Measurements from ENCODE around the gene GPR15. TPM values are rescaled to one million over a fixed set of nuclear protein-coding genes. Genes with fewer than 3 reads are reported as not detected.

Gene GPR15
- total RNA-seq, 2 experiments from 2014 or later, result 2.8 to 3.0 TPM

DNA sequence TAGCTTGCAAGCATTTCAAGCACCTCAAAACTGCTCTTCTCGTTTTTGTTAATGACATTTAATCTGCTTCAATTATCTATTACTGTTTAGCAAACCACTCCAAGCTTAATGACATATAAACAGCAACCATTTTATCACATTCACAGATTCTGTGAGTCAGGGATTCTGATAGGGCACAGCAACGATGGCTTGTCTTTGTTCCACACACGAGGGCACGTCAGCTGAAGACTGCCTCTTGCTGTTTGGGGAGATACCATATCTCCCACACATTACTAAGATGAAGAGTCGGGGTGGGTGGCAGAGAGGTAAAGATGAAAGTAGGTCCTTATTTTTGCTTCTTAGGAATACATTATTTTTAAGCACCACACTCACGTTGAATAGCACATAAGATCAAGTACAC is 42.4 kb downstream of the GPR15 start:
- DNase-seq, result peak; percentile 68
- Mint-ChIP-seq H3K4me1 (ENCODE audit: low read depth) (peaks cover 49% of the 10 kb centered on the region), H3K27ac (peak overlapping the region; percentile 74), H3K36me3 (peaks cover 27% of the 10 kb centered on the region), H3K4me3 (peak overlapping the region; percentile 15), H3K27me3 (no peaks in the 10 kb centered on the region), H3K9me3 (peaks cover 8% of the 10 kb centered on the region)
- ChIA-PET POLR2A (interaction anchor here (0.8 to 1.8 kb wide), 3 partner anchors 17 to 38 kb away, joined by 3 to 8 read pairs (median 6); no protein-coding TSS in a partner anchor), CTCF (interaction anchor here (0.7 to 1.6 kb wide), 14 partner anchors 9 to 536 kb away, joined by 3 to 9 read pairs (median 4); partner anchors contain the start of genes CPOX and GPR15)
- intact Hi-C loops (cut with micrococcal nuclease), result loop anchor here (1.0 to 2.0 kb wide), 3 partner anchors 17 to 38 kb away; partner anchors contain the start of gene CPOX

DNA sequence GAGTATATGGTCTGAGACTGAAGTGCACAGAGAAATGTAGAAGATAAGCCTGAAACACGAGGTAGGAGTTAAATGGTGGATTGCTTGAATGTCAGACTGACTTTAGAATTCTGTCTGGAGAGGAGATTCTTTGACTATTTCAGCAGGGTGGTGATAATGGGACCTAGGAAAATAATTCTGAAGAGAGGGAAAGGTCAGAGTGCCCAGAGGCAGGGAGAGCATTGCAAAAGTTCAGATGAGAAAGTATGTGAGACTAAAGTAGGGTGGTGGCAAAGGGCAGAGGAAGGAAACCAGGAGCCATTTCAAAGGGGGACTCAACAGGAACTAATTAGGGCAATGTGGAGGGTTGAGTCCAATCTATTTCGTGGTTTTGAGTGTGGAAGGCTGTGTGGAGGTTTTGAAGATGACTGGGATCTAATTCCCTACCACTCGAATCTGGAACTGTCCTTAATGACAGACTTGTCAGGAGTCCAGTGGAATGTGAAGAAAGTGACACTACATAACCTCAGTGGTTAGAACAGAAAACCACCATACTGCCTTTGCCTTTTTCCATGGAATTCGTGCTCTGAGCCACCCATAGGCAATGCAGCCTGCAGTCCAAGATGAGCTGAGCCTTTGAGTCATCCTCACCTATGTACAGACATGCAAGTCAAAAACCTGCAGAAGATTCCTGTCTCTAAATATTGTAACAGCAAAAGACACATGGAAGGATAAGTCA is 45.6 kb downstream of the GPR15 start:
- Mint-ChIP-seq H3K9me3 (peaks cover 4% of the 10 kb centered on the region), H3K27me3 (no peaks in the 10 kb centered on the region), H3K4me3 (no peak overlapping the region), H3K27ac (no peak overlapping the region), H3K4me1 (ENCODE audit: low read depth) (peaks cover 44% of the 10 kb centered on the region), H3K36me3 (peaks cover 36% of the 10 kb centered on the region)
- POLR2A ChIA-PET, result no interaction called here
- no peak for DNase-seq
- CTCF ChIA-PET, result interaction anchor here (0.9 kb wide), 1 partner anchor 14 kb away, joined by 4 read pairs; no protein-coding TSS in a partner anchor
- intact Hi-C loops (cut with micrococcal nuclease), result no loop called here

DNA sequence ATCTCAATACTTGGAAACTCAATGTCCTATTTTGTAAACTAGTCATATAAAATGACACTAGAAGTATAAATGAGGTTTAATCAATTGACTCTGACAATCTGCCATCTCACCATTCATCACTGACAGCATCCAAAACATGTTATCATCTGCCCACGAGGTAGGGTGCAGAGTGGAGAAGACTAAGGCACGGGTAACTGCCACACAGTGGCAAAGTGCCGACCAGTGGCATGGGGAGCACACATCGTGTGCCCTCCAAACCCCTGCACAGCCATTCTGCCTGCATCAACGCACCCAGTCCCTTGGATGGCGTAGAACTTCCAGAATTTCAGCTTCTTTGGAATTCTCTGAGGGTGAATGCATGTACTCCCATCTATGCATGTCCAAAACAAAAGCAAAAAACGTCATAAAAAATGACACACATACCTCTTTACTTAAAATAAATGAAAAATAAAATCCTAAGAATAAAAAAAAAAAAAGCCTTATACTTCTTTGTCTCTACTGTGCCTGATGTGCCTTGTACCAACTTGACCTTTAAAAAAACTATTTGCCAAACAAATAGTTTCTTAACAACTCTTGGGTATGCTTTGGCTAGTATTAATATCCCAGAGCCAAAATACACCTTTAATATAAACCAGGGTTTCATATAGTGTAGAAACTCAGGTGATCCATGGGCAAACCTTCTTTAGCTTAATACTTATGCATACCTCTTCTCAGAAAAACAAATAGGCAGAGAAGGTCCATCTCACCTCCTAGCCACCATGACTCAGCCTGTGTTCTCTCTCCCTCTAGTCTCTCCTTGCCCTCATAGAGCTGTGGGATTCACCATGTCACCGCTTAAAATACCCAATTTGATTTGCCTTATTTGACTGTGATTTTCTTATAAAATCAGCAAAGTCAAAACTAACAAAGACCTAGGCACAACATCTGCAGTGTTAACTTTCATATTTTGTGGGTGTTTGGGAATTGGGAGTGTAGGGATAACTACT is 48.9 kb downstream of the GPR15 start:
- ChIA-PET CTCF (interaction anchor here (1.3 to 1.7 kb wide), 2 partner anchors 8 to 21 kb away, joined by 4 read pairs; no protein-coding TSS in a partner anchor), POLR2A (interaction anchor here (0.6 kb wide), 1 partner anchor 16 kb away, joined by 3 read pairs; no protein-coding TSS in a partner anchor)
- no peaks in the 10 kb centered on the region for H3K27me3 Mint-ChIP-seq

DNA sequence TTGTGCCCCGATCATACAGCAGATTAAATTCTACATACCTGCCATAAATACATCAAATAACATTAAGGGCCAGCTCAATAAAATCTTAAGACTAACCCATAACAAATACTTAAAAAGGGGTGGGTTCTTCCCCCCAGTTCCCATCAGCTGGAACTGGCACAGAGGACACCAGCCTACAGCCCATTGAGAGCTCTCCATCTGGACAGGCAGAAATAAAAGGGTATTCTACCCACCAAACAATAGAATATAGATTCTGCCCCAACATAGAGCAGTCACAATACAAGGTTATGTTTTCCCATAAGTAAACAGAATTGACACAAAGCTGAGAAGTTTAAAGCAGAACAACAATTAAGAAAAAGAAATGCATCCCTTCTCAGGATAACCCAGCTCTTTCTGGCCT is 49.7 kb downstream of the GPR15 start:
- intact Hi-C loops (cut with micrococcal nuclease), result no loop called here
- H3K4me1 Mint-ChIP-seq (ENCODE audit: low read depth), result peaks cover 36% of the 10 kb centered on the region
- no peak for DNase-seq
- ChIA-PET CTCF (interaction anchor here (1.3 to 1.7 kb wide), 2 partner anchors 9 to 20 kb away, joined by 4 read pairs; no protein-coding TSS in a partner anchor), POLR2A (no interaction called here)
- no peak overlapping the region for H3K4me3 Mint-ChIP-seq
- H3K36me3 Mint-ChIP-seq, result peaks cover 49% of the 10 kb centered on the region
- H3K27me3 Mint-ChIP-seq, result no peaks in the 10 kb centered on the region
- H3K9me3 Mint-ChIP-seq, result no peaks in the 10 kb centered on the region
- H3K27ac Mint-ChIP-seq, result no peak overlapping the region

More for the DNA sequence above, 48.9 kb downstream of the GPR15 start:
- Mint-ChIP-seq H3K4me3 (no peak overlapping the region), H3K4me1 (ENCODE audit: low read depth) (peaks cover 37% of the 10 kb centered on the region), H3K36me3 (peaks cover 51% of the 10 kb centered on the region), H3K9me3 (peaks cover 4% of the 10 kb centered on the region), H3K27ac (no peak overlapping the region)
- DNase-seq, result no peak
- intact Hi-C loops (cut with micrococcal nuclease), result no loop called here

DNA sequence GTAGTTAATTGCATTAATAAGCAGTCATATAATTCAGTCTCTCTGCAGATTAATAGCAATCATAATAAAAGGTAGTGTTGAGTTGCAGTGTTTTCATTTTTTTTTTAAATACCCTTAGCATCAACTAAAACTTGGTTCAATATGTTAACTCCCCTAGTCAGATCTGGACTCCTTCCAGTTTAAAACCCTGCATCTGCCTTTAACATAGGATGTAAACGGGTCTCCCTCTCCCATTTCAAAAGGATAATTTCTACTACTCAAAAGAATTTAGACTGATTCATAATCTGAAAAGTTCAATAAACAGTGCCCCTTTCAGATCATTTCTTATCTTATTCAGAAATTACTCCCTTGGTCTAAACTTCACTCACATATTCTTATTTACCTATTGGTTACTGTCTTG is 50.3 kb downstream of the GPR15 start:
- POLR2A ChIA-PET, result no interaction called here
- Mint-ChIP-seq H3K4me1 (ENCODE audit: low read depth) (peaks cover 31% of the 10 kb centered on the region), H3K36me3 (peaks cover 46% of the 10 kb centered on the region), H3K9me3 (no peaks in the 10 kb centered on the region), H3K27ac (no peak overlapping the region), H3K4me3 (no peak overlapping the region), H3K27me3 (no peaks in the 10 kb centered on the region)
- DNase-seq, result no peak
- intact Hi-C loops (cut with micrococcal nuclease), result no loop called here
- CTCF ChIA-PET, result interaction anchor here (1.3 kb wide), 1 partner anchor 10 kb away, joined by 4 read pairs; no protein-coding TSS in a partner anchor

DNA sequence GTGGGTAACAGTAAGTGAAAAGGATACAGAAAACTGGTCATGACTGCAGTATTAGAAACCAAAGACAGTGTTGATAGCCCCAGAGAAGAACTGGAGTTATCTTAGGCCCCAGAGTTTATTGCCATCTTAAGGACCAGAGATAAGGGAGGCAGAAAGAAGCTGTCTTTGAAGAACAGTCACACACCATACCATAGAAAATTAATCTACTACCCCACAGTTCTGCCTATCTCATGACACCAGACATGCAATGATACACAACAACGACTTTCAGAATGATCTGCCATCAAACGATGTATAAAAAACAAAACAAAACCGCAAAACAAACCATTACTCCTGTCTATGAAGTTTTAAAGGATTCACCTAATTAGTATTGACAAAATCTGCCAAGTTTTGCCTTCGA is 52.0 kb downstream of the GPR15 start:
- DNase-seq, result no peak
- H3K4me1 Mint-ChIP-seq (ENCODE audit: low read depth), result peaks cover 22% of the 10 kb centered on the region
- H3K36me3 Mint-ChIP-seq, result peaks cover 49% of the 10 kb centered on the region
- intact Hi-C loops (cut with micrococcal nuclease), result no loop called here
- POLR2A ChIA-PET, result no interaction called here
- H3K4me3 Mint-ChIP-seq, result no peak overlapping the region
- no peaks in the 10 kb centered on the region for H3K27me3 Mint-ChIP-seq
- H3K9me3 Mint-ChIP-seq, result no peaks in the 10 kb centered on the region
- CTCF ChIA-PET, result no interaction called here
- H3K27ac Mint-ChIP-seq, result no peak overlapping the region

Other genes starting within 250 kb of the GPR15 start
- gene OR5H2, start 249.5 kb upstream of the GPR15 start, total RNA-seq, result not detected
- not detected for gene OR5K4, start 178.1 kb upstream of the GPR15 start, total RNA-seq
- gene OR5K3, start 141.3 kb upstream of the GPR15 start, total RNA-seq, result not detected
- gene OR5K1, start 68.8 kb upstream of the GPR15 start, total RNA-seq, result not detected
- not detected for gene OR5K2, start 34.3 kb upstream of the GPR15 start, total RNA-seq
- 100 to 1,000 TPM; 199 to 208 TPM for gene CLDND1, start 9.1 kb upstream of the GPR15 start, total RNA-seq
- 10 to 100 TPM; 36.0 to 39.2 TPM for gene CPOX, start 61.6 kb downstream of the GPR15 start, total RNA-seq
- gene ST3GAL6, start 231.4 kb downstream of the GPR15 start, total RNA-seq, result not detected